Measurements from ENCODE around the gene KCTD2. TPM values are rescaled to one million over a fixed set of nuclear protein-coding genes. Genes with fewer than 3 reads are reported as not detected.

The KCTD2 gene
- total and polyA plus RNA-seq, 4 experiments from 2014 or later: 2.3 to 31.7 (median 21.4) TPM

DNA sequence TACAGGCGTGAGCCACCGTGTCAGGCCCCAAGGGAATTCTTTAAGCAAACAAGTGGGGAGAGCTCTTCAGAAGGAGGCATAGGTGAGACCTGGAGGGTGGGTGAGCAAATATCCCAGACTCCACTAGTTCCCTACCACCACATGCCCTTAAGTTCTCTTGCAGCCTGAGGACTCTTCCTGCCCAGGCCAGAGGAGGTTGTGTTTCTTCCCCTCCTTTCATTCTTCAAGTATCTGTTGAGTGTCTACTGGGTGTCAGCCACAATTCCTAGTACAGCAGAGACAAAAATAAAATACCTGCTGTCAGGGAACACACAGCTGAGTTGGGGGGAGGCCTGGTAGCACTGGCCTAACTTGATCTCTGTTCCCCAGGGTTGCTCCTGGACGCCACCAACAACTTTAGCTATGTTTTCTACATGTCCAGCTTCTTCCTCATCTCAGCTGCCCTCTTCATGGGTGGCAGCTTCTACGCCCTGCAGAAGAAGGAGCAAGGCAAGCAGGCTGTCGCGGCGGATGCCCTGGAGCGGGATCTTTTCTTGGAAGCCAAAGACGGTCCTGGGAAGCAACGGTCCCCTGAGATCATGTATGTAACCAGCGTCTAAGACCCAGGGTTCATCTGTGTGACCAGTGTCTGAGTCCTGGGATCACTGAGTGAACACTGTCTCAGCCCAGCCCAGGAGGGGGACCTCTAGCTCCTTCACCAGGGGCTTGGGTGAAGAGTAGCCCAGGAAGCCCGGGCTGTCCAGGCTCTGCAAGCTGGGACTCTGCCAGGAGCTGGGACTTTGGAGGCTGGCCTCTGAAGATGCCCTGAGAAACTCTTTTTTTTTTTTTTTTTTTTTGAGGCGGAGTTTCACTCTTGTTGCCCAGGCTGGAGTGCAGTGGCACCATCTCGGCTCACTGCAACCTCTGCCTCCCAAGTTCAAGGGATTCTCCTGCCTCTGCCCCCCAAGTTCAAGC is 56.9 kb downstream of the KCTD2 start:
- H3K4me1 Mint-ChIP-seq: peaks cover 3 to 7% (median 5%) of the 10 kb centered on the region in 4 donors
- intact Hi-C loops (cut with micrococcal nuclease): no loop called here
- peak overlapping the region in 2 of 7 donors; percentile 36 to 42 for H3K27ac Mint-ChIP-seq
- H3K4me1 ChIP-seq (ENCODE audit: insufficient read depth, low read length): peaks cover 4% of the 10 kb centered on the region
- no peak for DNase-seq
- H3K9me3 ChIP-seq (ENCODE audit: control insufficient read depth in 1 of 2, low read length in 2 of 2): no peaks in the 10 kb centered on the region
- H3K9me3 Mint-ChIP-seq: no peaks in the 10 kb centered on the region
- no peaks in the 10 kb centered on the region for H3K27me3 Mint-ChIP-seq
- CTCF ChIA-PET (ENCODE audit: partially characterized antibody): interaction anchor here (0.7 to 3.7 kb wide), 4 partner anchors 11 to 142 kb away, joined by 3 to 26 read pairs (median 4); no protein-coding TSS in a partner anchor
- no peaks in the 10 kb centered on the region for H3K36me3 ChIP-seq (ENCODE audit: insufficient read depth, low read length)
- no peak overlapping the region for H3K4me3 ChIP-seq (ENCODE audit: low read length in 2 of 2)
- peaks cover 0 to under 1% of the 10 kb centered on the region in 2 donors for H3K36me3 Mint-ChIP-seq
- H3K4me3 Mint-ChIP-seq: no peak overlapping the region
- no peaks in the 10 kb centered on the region for H3K27me3 ChIP-seq (ENCODE audit: insufficient read depth, low read length)
- H3K27ac ChIP-seq (ENCODE audit: low read depth, low read length): no peak overlapping the region
- POLR2A ChIA-PET (ENCODE audit: partially characterized antibody): no interaction called here

DNA sequence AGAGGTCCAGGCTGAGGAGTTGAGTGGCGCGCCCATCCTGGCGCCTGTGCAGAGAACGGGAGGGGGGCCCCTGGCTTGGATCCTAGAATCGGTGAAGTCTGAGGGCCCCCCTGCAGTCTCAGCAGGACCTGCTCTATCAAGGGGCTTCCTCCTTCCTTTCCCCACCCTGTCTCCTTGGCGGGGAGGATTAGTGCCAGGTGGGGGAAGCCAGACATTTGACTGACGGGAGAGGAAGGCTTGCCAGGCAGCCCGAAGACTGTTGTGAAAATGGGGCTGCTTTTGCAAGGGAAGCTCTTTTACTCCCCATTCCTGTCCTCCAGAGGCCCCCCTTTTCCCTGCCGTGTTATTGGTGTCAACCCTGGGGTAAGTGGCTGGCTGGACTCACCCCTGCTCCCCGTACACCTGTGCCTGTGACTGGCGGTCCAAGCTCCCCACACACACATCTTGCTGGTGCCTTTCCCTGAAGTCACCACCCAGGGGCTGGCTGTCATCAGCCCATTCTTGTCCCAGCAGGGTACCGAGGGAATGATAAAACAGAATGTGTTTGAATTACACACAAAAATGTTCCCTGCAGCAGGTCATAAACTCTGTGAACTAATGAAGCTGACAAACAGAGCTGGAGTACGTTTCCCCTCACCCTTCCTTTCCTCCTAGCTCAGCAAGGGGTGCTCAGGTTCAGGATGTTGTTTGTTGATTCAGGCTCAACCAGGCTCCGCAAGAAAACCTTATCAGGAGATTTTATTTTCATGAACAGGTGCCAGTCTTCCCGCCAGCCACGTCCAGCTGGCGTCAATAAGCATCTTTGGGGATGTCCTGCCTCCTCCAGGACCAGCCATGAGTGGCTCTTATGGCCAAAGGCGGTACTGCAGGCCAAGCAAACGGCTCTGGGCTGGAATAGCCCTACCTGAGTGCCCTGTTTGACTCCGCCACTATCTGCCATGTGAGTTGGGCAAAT is 58.4 kb downstream of the KCTD2 start:
- Mint-ChIP-seq H3K36me3 (peaks cover 0 to 1% of the 10 kb centered on the region in 2 donors), H3K27ac (peak overlapping the region in 2 of 7 donors; percentile 42 to 77), H3K9me3 (no peaks in the 10 kb centered on the region), H3K4me1 (peaks cover 5 to 12% (median 9%) of the 10 kb centered on the region in 4 donors), H3K27me3 (no peaks in the 10 kb centered on the region), H3K4me3 (no peak overlapping the region)
- CTCF ChIA-PET (ENCODE audit: partially characterized antibody): interaction anchor here (0.5 to 3.7 kb wide), 10 partner anchors 9 to 144 kb away, joined by 3 to 26 read pairs (median 4); no protein-coding TSS in a partner anchor
- H3K27ac ChIP-seq (ENCODE audit: low read depth, low read length): no peak overlapping the region
- no peaks in the 10 kb centered on the region for H3K27me3 ChIP-seq (ENCODE audit: insufficient read depth, low read length)
- no peaks in the 10 kb centered on the region for H3K9me3 ChIP-seq (ENCODE audit: control insufficient read depth in 1 of 2, low read length in 2 of 2)
- H3K4me3 ChIP-seq (ENCODE audit: low read length in 2 of 2): no peak overlapping the region
- peaks cover 11% of the 10 kb centered on the region for H3K4me1 ChIP-seq (ENCODE audit: insufficient read depth, low read length)
- H3K36me3 ChIP-seq (ENCODE audit: insufficient read depth, low read length): no peaks in the 10 kb centered on the region
- POLR2A ChIA-PET (ENCODE audit: partially characterized antibody): interaction anchor here (1.4 to 1.7 kb wide), 2 partner anchors 17 to 165 kb away, joined by 3 to 5 read pairs; partner anchors contain the start of genes MIF4GD and SLC16A5
- no peak for DNase-seq
- intact Hi-C loops (cut with micrococcal nuclease): no loop called here

DNA sequence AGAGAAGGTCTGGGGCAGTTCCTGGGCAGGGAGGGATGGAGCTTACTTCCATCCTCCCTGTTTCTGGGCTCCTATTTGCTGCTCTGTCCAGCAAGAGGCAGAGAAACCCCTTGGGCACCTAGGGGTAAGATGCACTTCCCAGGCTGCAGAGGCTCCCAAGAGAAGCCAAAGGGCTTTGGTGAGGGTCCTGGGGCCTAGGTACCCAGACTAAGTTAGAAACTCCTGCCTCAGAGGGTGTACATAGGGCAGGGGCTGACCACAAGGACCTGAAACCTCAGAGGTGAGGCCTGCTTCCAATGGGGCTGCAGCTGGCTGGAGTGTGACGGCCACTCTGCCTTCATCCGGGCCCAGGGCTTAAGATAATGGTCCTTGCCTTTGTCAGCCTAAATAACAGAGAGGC is 61.2 kb downstream of the KCTD2 start:
- no peaks in the 10 kb centered on the region for H3K27me3 Mint-ChIP-seq
- H3K4me1 Mint-ChIP-seq: peaks cover 16 to 30% (median 23%) of the 10 kb centered on the region in 4 donors
- ChIA-PET CTCF (ENCODE audit: partially characterized antibody) (interaction anchor here (0.7 kb wide), 1 partner anchor 147 kb away, joined by 3 read pairs; no protein-coding TSS in a partner anchor), POLR2A (ENCODE audit: partially characterized antibody) (interaction anchor here (1.3 kb wide), 1 partner anchor 39 kb away, joined by 3 read pairs; no protein-coding TSS in a partner anchor)
- no peaks in the 10 kb centered on the region for H3K36me3 ChIP-seq (ENCODE audit: insufficient read depth, low read length)
- DNase-seq: no peak
- H3K27ac Mint-ChIP-seq: peak overlapping the region in 1 of 7 donors; percentile 76
- intact Hi-C loops (cut with micrococcal nuclease): loop anchor here (2.0 kb wide), 1 partner anchor 21 kb away; the partner anchor contains the start of gene SLC16A5
- no peak overlapping the region for H3K4me3 ChIP-seq (ENCODE audit: low read length in 2 of 2)
- H3K36me3 Mint-ChIP-seq: peaks cover 5 to 7% of the 10 kb centered on the region in 2 donors
- no peaks in the 10 kb centered on the region for H3K27me3 ChIP-seq (ENCODE audit: insufficient read depth, low read length)
- peak overlapping the region; percentile 88 to 92 (median 89) for H3K4me3 Mint-ChIP-seq
- no peaks in the 10 kb centered on the region for H3K9me3 ChIP-seq (ENCODE audit: control insufficient read depth in 1 of 2, low read length in 2 of 2)
- H3K27ac ChIP-seq (ENCODE audit: low read depth, low read length): no peak overlapping the region
- H3K4me1 ChIP-seq (ENCODE audit: insufficient read depth, low read length): peaks cover 31% of the 10 kb centered on the region
- no peaks in the 10 kb centered on the region for H3K9me3 Mint-ChIP-seq

DNA sequence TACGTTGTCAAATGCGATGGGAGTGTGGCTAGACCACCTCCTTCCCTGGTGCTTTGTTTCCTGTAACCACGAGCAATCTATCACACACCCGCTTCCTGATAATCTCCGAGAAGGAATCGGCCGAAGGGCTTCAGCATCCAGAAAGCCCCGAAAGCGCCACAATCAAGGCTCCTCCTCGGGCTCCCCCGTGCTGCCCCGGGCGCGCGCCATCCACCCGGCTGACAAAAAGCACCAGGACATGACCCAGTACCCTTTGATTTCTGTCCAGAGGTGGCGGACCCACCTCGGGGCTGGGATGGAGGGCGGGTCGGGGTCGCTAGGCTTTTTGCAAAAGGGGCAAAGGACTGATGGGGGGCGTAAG is 62.0 kb downstream of the KCTD2 start:
- Mint-ChIP-seq H3K36me3 (peaks cover 6 to 9% of the 10 kb centered on the region in 2 donors), H3K9me3 (no peaks in the 10 kb centered on the region), H3K27ac (peak overlapping the region; percentile 5 to 91 (median 74)), H3K27me3 (no peaks in the 10 kb centered on the region), H3K4me1 (peaks cover 18 to 36% (median 27%) of the 10 kb centered on the region in 4 donors), H3K4me3 (peak overlapping the region; percentile 88 to 92 (median 89))
- Histone ChIP-seq H3K9me3 (ENCODE audit: control insufficient read depth in 1 of 2, low read length in 2 of 2) (no peaks in the 10 kb centered on the region), H3K36me3 (ENCODE audit: insufficient read depth, low read length) (no peaks in the 10 kb centered on the region), H3K4me3 (ENCODE audit: low read length in 2 of 2) (peak overlapping the region; percentile 69 to 84), H3K27ac (ENCODE audit: low read depth, low read length) (peak overlapping the region; percentile 60), H3K27me3 (ENCODE audit: insufficient read depth, low read length) (no peaks in the 10 kb centered on the region), H3K4me1 (ENCODE audit: insufficient read depth, low read length) (peaks cover 36% of the 10 kb centered on the region)
- ChIA-PET POLR2A (ENCODE audit: partially characterized antibody) (interaction anchor here (0.7 to 9.9 kb wide), 24 partner anchors 8 to 180 kb away, joined by 3 to 97 read pairs (median 5); partner anchors contain the start of genes ATP5PD, GGA3, HID1 and JPT1), CTCF (ENCODE audit: partially characterized antibody) (interaction anchor here (1.2 to 9.9 kb wide), 4 partner anchors 17 to 95 kb away, joined by 4 to 325 read pairs (median 218); partner anchors contain the start of genes NT5C and NUP85)
- DNase-seq: peak in 1 of 5 donors; percentile 50
- intact Hi-C loops (cut with micrococcal nuclease): loop anchor here (1.0 to 2.0 kb wide), 5 partner anchors 22 to 148 kb away; partner anchors contain the start of genes KCTD2, MRPL58, NT5C and SLC16A5

DNA sequence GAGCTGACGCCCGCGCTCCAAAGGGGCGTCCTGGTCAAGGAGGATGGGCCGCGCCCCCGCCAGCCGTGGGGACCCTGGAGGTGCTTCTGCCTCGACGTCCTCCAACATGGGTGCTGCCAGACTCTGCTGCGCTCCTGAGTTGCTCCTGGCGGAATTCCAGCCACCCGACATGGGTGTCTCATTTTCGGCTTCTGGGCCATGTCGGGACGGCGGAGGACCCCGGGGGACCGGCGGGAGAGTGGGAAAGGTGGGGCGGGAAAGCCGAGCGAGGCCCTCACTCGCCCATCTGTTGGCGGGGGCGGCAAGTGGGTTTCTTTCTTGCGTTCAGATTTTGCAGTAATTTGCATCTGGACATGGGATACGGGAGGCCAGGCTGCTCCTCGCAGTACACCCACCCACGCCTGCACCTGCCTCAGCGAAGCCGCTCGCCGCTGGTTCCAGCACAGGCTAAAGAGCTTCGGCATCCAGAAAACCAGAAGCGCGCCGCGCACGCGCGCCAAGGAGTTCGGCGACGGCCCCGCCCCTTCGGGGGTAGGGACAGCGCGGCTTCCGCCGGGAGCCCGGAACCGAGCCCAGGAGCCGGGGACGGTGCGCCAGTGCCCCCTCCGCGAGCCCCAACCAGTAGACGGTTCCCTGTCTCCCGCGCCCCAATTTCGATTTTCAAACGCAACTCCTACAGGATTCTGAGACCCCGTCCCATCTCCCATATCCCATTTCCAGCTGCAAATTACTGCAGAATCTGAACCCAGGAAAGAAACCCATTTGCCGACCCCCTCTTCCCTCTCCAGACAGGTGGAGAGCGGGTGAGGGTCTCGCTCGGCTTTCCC is 62.6 kb downstream of the KCTD2 start, which contains the start of gene ARMC7:
Gene ARMC7 (plus strand): TSS at position 563 of the 827 bp plus-strand sequence. CDS start 320 bp downstream, outside the sequence.
- no peaks in the 10 kb centered on the region for H3K27me3 Mint-ChIP-seq
- ChIA-PET POLR2A (ENCODE audit: partially characterized antibody) (interaction anchor here (0.6 to 9.9 kb wide), 28 partner anchors 8 to 180 kb away, joined by 3 to 97 read pairs (median 4); partner anchors contain the start of genes ATP5PD, GGA3, HID1 and JPT1), CTCF (ENCODE audit: partially characterized antibody) (interaction anchor here (1.2 to 9.9 kb wide), 6 partner anchors 11 to 147 kb away, joined by 4 to 325 read pairs (median 108); partner anchors contain the start of genes NT5C and NUP85)
- peaks cover 41% of the 10 kb centered on the region for H3K4me1 ChIP-seq (ENCODE audit: insufficient read depth, low read length)
- no peaks in the 10 kb centered on the region for H3K36me3 ChIP-seq (ENCODE audit: insufficient read depth, low read length)
- DNase-seq: peak; percentile 85 to 89 (median 88)
- H3K27me3 ChIP-seq (ENCODE audit: insufficient read depth, low read length): no peaks in the 10 kb centered on the region
- H3K4me3 ChIP-seq (ENCODE audit: low read length in 2 of 2): peak within 1 kb of the TSS; percentile 69 to 84
- H3K4me1 Mint-ChIP-seq: peaks cover 22 to 42% (median 31%) of the 10 kb centered on the region in 4 donors
- intact Hi-C loops (cut with micrococcal nuclease): loop anchor here (1.0 to 5.0 kb wide), 6 partner anchors 22 to 148 kb away; partner anchors contain the start of genes JPT1, KCTD2, MRPL58 and NT5C
- no peaks in the 10 kb centered on the region for H3K9me3 Mint-ChIP-seq
- peaks cover 11 to 12% of the 10 kb centered on the region in 2 donors for H3K36me3 Mint-ChIP-seq
- H3K27ac ChIP-seq (ENCODE audit: low read depth, low read length): peak within 1 kb of the TSS; percentile 60
- H3K4me3 Mint-ChIP-seq: peak within 1 kb of the TSS; percentile 88 to 93 (median 91)
- H3K27ac Mint-ChIP-seq: peak within 1 kb of the TSS; percentile 76 to 96 (median 92)
- no peaks in the 10 kb centered on the region for H3K9me3 ChIP-seq (ENCODE audit: control insufficient read depth in 1 of 2, low read length in 2 of 2)
